Measurements from ENCODE around the gene ZBTB8A.
"Not testable (repeated sequence)": the region's sequence is repeated elsewhere in the genome, so short reads cannot be mapped to it uniquely, and the experiment has no call there.

ZBTB8A gene

GRCh38 chr1:32626176-32626575 lies 86.9 kb downstream of the ZBTB8A start:
- DNase-seq (ENCODE audit: low read depth) = no peak
- no peak overlapping the region for H3K4me3 ChIP-seq (ENCODE audit: low read depth, low read length)
- no peak for TF ChIP-seq CTCF (conservative IDR thresholded peaks at IDR 0.05; ENCODE audit: low read depth, low read length)

GRCh38 chr1:32627596-32628162 lies 88.5 kb downstream of the ZBTB8A start:
- H3K4me3 ChIP-seq (ENCODE audit: low read depth, low read length) = no peak overlapping the region
- no peak for DNase-seq (ENCODE audit: low read depth)
- no peak for TF ChIP-seq CTCF (conservative IDR thresholded peaks at IDR 0.05; ENCODE audit: low read depth, low read length)

GRCh38 chr1:32630173-32630572 lies 90.9 kb downstream of the ZBTB8A start:
- not testable (repeated sequence) for DNase-seq (ENCODE audit: low read depth); H3K4me3 ChIP-seq (ENCODE audit: low read depth, low read length)

- TF ChIP-seq CTCF (conservative IDR thresholded peaks at IDR 0.05; ENCODE audit: low read depth, low read length) = no peak
- no peak overlapping the region for H3K4me3 ChIP-seq (ENCODE audit: low read depth, low read length)
- no peak for DNase-seq (ENCODE audit: low read depth)
Measured at GRCh38 chr1:32632829-32633228, 93.6 kb downstream of the ZBTB8A start.

- no peak overlapping the region for H3K4me3 ChIP-seq (ENCODE audit: low read depth, low read length)
- no peak for TF ChIP-seq CTCF (conservative IDR thresholded peaks at IDR 0.05; ENCODE audit: low read depth, low read length)
- DNase-seq (ENCODE audit: low read depth) = no peak
Measured at GRCh38 chr1:32635508-32636277, 96.5 kb downstream of the ZBTB8A start.

GRCh38 chr1:32636914-32637645 lies 97.9 kb downstream of the ZBTB8A start:
- no peak for DNase-seq (ENCODE audit: low read depth)
- no peak overlapping the region for H3K4me3 ChIP-seq (ENCODE audit: low read depth, low read length)
- TF ChIP-seq CTCF (conservative IDR thresholded peaks at IDR 0.05; ENCODE audit: low read depth, low read length) = no peak

- no peak overlapping the region for H3K4me3 ChIP-seq (ENCODE audit: low read depth, low read length)
- TF ChIP-seq CTCF (conservative IDR thresholded peaks at IDR 0.05; ENCODE audit: low read depth, low read length) = no peak
- no peak for DNase-seq (ENCODE audit: low read depth)
Measured at GRCh38 chr1:32639489-32640075, 100.4 kb downstream of the ZBTB8A start.

- not testable (repeated sequence) for H3K4me3 ChIP-seq (ENCODE audit: low read depth, low read length); DNase-seq (ENCODE audit: low read depth)
Measured at GRCh38 chr1:32642292-32642827, 103.1 kb downstream of the ZBTB8A start.

Data from choroid plexus epithelial cell (primary cell).